Upper lobe of left lung (tissue), 6 donors: Measurements from ENCODE around the gene MARK3. TPM values are rescaled to one million over a fixed set of nuclear protein-coding genes. Genes with fewer than 3 reads are reported as not detected.

Experiments used
- ATAC-seq, 2 donors: fragments of 200-7000 bp; cut with Tn5 transposase; one replicate each; pipeline ENCODE4 v1.9.1; 2022; ENCODE audit warnings: mild to moderate bottlenecking in 2 of 2, moderate library complexity in 2 of 2; ENCODE audit not compliant: low FRiP score in 2 of 2
- DNase-seq, 2 donors: peaks; one replicate each; pipeline ENCODE4 v3.0.0-alpha.2; 2019 to 2020
- H3K27ac ChIP-seq, 4 donors: fragments of 200-600 bp; sonication (generic); one replicate each; pipeline ENCODE4 v1.5.1; 2016 to 2019
- H3K27me3 ChIP-seq, 4 donors: fragments of 200-600 bp; sonication (generic); one replicate each; pipeline ENCODE4 v1.5.1; 2017 to 2019
- H3K36me3 ChIP-seq, 4 donors: fragments of 200-600 bp; sonication (generic); one replicate each; pipeline ENCODE4 v1.5.1; 2016 to 2019
- H3K4me1 ChIP-seq, 4 donors: fragments of 200-600 bp; sonication (generic); one replicate each; pipeline ENCODE4 v1.5.1; 2018 to 2019
- H3K4me3 ChIP-seq, 4 donors: fragments of 200-600 bp; sonication (generic); one replicate each; pipeline ENCODE4 v1.5.1; 2017 to 2019; ENCODE audit warnings: mild to moderate bottlenecking in 2 of 4, moderate library complexity in 1 of 4
- H3K9me3 ChIP-seq, 4 donors: fragments of 200-600 bp; sonication (generic); one replicate each; pipeline ENCODE4 v1.5.1; 2018 to 2019
- CTCF ChIP-seq, 6 experiments: fragments of 450-650 bp in 4 of 6; fragments of 200-600 bp in 2 of 6; sonication (generic) in 2 of 6; IDR thresholded peaks; one replicate each; pipeline ENCODE4 v1.5.1; 2016 to 2019; ENCODE audit warnings: antibody characterized with exemption in 6 of 6
- EP300 ChIP-seq, 4 donors: sonication (generic); formaldehyde crosslinking; IDR thresholded peaks; one replicate each; pipeline ENCODE4 v1.5.1; 2017; ENCODE audit warnings: antibody characterized with exemption in 4 of 4, control low read depth in 2 of 4
- POLR2A ChIP-seq, 4 donors: fragments of 450-650 bp; IDR thresholded peaks; one replicate each; pipeline ENCODE4 v1.5.1; 2016 to 2017; ENCODE audit warnings: antibody characterized with exemption in 4 of 4, mild to moderate bottlenecking in 2 of 4
- POLR2AphosphoS5 ChIP-seq, 2 donors: sonication (generic); formaldehyde crosslinking; IDR thresholded peaks; one replicate each; pipeline ENCODE4 v1.5.1; 2017; ENCODE audit warnings: antibody characterized with exemption in 2 of 2
- WGBS, 2 donors: methylation state at CpG; one replicate each; pipeline ENCODE4 v1.1.5; 2017 to 2018; 5-methylcytosine and 5-hydroxymethylcytosine counted together
- total RNA-seq, 6 donors: library from RNA; depleted of rRNA in 4 of 6; stranded (reverse); fragments of >200 nt in 4 of 6; gene quantifications; one replicate each; pipeline versions ENCODE4 v1.1.0 to v1.2.1, GENCODE V29; 2016 to 2021
- donor health status: DM: no; HTN: no; CAD: no; lungs with moderate emphysema.
- donor health status: DM: no; HTN: yes; CAD: no; lungs with severe emphysema.

Gene MARK3
- total RNA-seq, 6 donors from 2014 or later: 84.5 to 190 (median 132) TPM

GRCh38 chr14:103545219-103545914 lies 160.2 kb downstream of the MARK3 start:
- no peak for TF ChIP-seq POLR2AphosphoS5 (IDR thresholded peaks at IDR 0.05)
- DNase-seq (peak in 1 of 2 donors; percentile 72), ATAC-seq (no peak)
- Histone ChIP-seq H3K27ac (no peak overlapping the region), H3K9me3 (no peaks in the 10 kb centered on the region), H3K4me3 (no peak overlapping the region), H3K4me1 (peaks cover 34 to 58% (median 46%) of the 10 kb centered on the region in 4 donors), H3K36me3 (no peaks in the 10 kb centered on the region), H3K27me3 (no peaks in the 10 kb centered on the region)
- WGBS, 2 donors: 90 to 91% methylated on average over 6 to 26 of the region's 29 CpGs

GRCh38 chr14:103545915-103546651 lies 160.9 kb downstream of the MARK3 start:
- H3K9me3 ChIP-seq: no peaks in the 10 kb centered on the region
- DNase-seq (peak in 1 of 2 donors; percentile 76), ATAC-seq (no peak)
- no peak for TF ChIP-seq POLR2AphosphoS5 (IDR thresholded peaks at IDR 0.05)
- TF ChIP-seq POLR2A (IDR thresholded peaks at IDR 0.05): no peak
- TF ChIP-seq CTCF (IDR thresholded peaks at IDR 0.05): no peak
- no peak for TF ChIP-seq EP300 (IDR thresholded peaks at IDR 0.05)
- H3K27ac ChIP-seq: no peak overlapping the region
- no peaks in the 10 kb centered on the region for H3K27me3 ChIP-seq
- H3K4me1 ChIP-seq: peaks cover 36 to 58% (median 45%) of the 10 kb centered on the region in 4 donors
- no peak overlapping the region for H3K4me3 ChIP-seq
- WGBS, 2 donors: 82 to 83% methylated on average over 15 to 21 of the region's 27 CpGs
- no peaks in the 10 kb centered on the region for H3K36me3 ChIP-seq

- TF ChIP-seq EP300 (IDR thresholded peaks at IDR 0.05) (no peak), POLR2AphosphoS5 (IDR thresholded peaks at IDR 0.05) (no peak), CTCF (IDR thresholded peaks at IDR 0.05) (peak; percentile 77 to 97 (median 95)), POLR2A (IDR thresholded peaks at IDR 0.05) (peak in 1 of 4 donors; percentile 9)
- 32 to 36% methylated on average over 6 to 14 of the region's 21 CpGs for WGBS, 2 donors
- no peak overlapping the region for H3K27ac ChIP-seq
- peaks cover 36 to 55% (median 40%) of the 10 kb centered on the region in 4 donors for H3K4me1 ChIP-seq
- H3K4me3 ChIP-seq: no peak overlapping the region
- no peaks in the 10 kb centered on the region for H3K36me3 ChIP-seq
- no peaks in the 10 kb centered on the region for H3K9me3 ChIP-seq
- ATAC-seq (peak; percentile 45 to 63), DNase-seq (peak; percentile 76 to 86)
- no peaks in the 10 kb centered on the region for H3K27me3 ChIP-seq
These were observed 161.6 kb downstream of the MARK3 start for GRCh38 chr14:103546652-103547454.

GRCh38 chr14:103547455-103547940 lies 162.3 kb downstream of the MARK3 start:
- DNase-seq (no peak), ATAC-seq (no peak)
- Histone ChIP-seq H3K27ac (no peak overlapping the region), H3K4me1 (peaks cover 32 to 55% (median 37%) of the 10 kb centered on the region in 4 donors), H3K36me3 (no peaks in the 10 kb centered on the region), H3K9me3 (no peaks in the 10 kb centered on the region), H3K4me3 (no peak overlapping the region), H3K27me3 (no peaks in the 10 kb centered on the region)
- TF ChIP-seq POLR2A (IDR thresholded peaks at IDR 0.05) (no peak), CTCF (IDR thresholded peaks at IDR 0.05) (no peak), EP300 (IDR thresholded peaks at IDR 0.05) (no peak), POLR2AphosphoS5 (IDR thresholded peaks at IDR 0.05) (no peak)
- 90% methylated on average over 9 to 10 of the region's 11 CpGs for WGBS, 2 donors
